IMR-90 (cell line): Measurements from ENCODE around the gene COPS7A. TPM values are rescaled to one million over a fixed set of nuclear protein-coding genes. Genes with fewer than 3 reads are reported as not detected.
"Not testable (repeated sequence)": the region's sequence is repeated elsewhere in the genome, so short reads cannot be mapped to it uniquely, and the experiment has no call there.

Source experiments
- ATAC-seq: fragments of 200-7000 bp; cut with Tn5 transposase; 2 replicates; pipeline ENCODE4 v1.9.1; 2020; ENCODE audit warnings: low read depth, mild to moderate bottlenecking, moderate library complexity
- BruUV-seq: library from RNA; stranded (reverse); fragments of 400-500 nt; replicated peaks from 2 replicates; lab custom pipeline; 2021; lab: Mats Ljungman, UMichigan
- CTCF ChIA-PET: fragments of 300-600 bp; formaldehyde crosslinking; extraction: SDS; loops from one replicate; lab custom pipeline; 2021; ENCODE audit warnings: antibody characterized with exemption; lab: Yijun Ruan, JAX
- POLR2A ChIA-PET: fragments of 300-600 bp; sonication (Branson Sonifier 250); formaldehyde crosslinking; loops from one replicate; lab custom pipeline; 2022; ENCODE audit warnings: antibody characterized with exemption; ENCODE audit not compliant: unreplicated experiment; lab: Charles Lee
- DNase-seq: peaks from one replicate; pipeline ENCODE4 v3.0.0; 2013
- H2AFZ ChIP-seq: replicated peaks from 2 replicates; pipeline ENCODE3; 2013; ENCODE audit warnings: low read length, mild to moderate bottlenecking; ENCODE audit not compliant: poor library complexity
- H2AK5ac ChIP-seq: 2 replicates; pipeline ENCODE4 v1.6.1; 2013; ENCODE audit warnings: low read depth, low read length, inconsistent platforms
- H2AK9ac ChIP-seq: replicated peaks from 2 replicates; pipeline ENCODE3; 2013; ENCODE audit warnings: mild to moderate bottlenecking, low read depth, low read length, moderate library complexity; ENCODE audit not compliant: poor library complexity
- H2BK120ac ChIP-seq: 2 replicates; pipeline ENCODE4 v1.6.1; 2013; ENCODE audit warnings: low read depth, low read length, inconsistent platforms
- H2BK15ac ChIP-seq: 3 replicates; pipeline ENCODE4 v1.6.1; 2013; ENCODE audit warnings: low read depth, low read length, inconsistent platforms
- H2BK20ac ChIP-seq: 2 replicates; pipeline ENCODE4 v1.6.1; 2013; ENCODE audit warnings: low read depth, mild to moderate bottlenecking, inconsistent platforms, low read length, moderate library complexity
- H2BK5ac ChIP-seq: 2 replicates; pipeline ENCODE4 v1.6.1; 2013; ENCODE audit warnings: mild to moderate bottlenecking, low read depth, low read length, inconsistent platforms; ENCODE audit not compliant: poor library complexity, severe bottlenecking
- H3K14ac ChIP-seq: replicated peaks from 2 replicates; pipeline ENCODE4 v1.6.1; 2013; ENCODE audit warnings: low read depth, low read length, inconsistent platforms
- H3K18ac ChIP-seq: 2 replicates; pipeline ENCODE4 v1.6.1; 2013; ENCODE audit warnings: low read depth, low read length, control low read depth
- H3K23ac ChIP-seq: 2 replicates; pipeline ENCODE4 v1.6.1; 2013; ENCODE audit warnings: low read depth, low read length, inconsistent platforms
- H3K27ac ChIP-seq: 2 replicates; pipeline ENCODE4 v1.5.1; 2013; ENCODE audit warnings: mild to moderate bottlenecking, control low read depth, low read length; ENCODE audit not compliant: insufficient read depth
- H3K27me3 ChIP-seq: 2 replicates; pipeline ENCODE4 v1.6.1; 2013; ENCODE audit warnings: low read length; ENCODE audit not compliant: control insufficient read depth, insufficient read depth
- H3K36me3 ChIP-seq: 2 replicates; pipeline ENCODE4 v1.6.1; 2013; ENCODE audit warnings: low read length, mixed read lengths; ENCODE audit not compliant: control insufficient read depth, insufficient read depth
- H3K4ac ChIP-seq: 2 replicates; pipeline ENCODE4 v1.6.1; 2013; ENCODE audit warnings: low read depth, low read length, inconsistent platforms
- H3K4me1 ChIP-seq: 2 replicates; pipeline ENCODE4 v1.6.1; 2013; ENCODE audit warnings: low read length, mixed read lengths; ENCODE audit not compliant: control insufficient read depth, insufficient read depth
- H3K4me2 ChIP-seq: 2 replicates; pipeline ENCODE4 v1.6.1; 2013; ENCODE audit warnings: low read depth, mild to moderate bottlenecking, control low read depth, low read length, moderate library complexity
- H3K4me3 ChIP-seq: 2 replicates; pipeline ENCODE4 v1.5.1; 2013; ENCODE audit warnings: low read depth, mild to moderate bottlenecking, control low read depth, low read length, moderate library complexity; ENCODE audit not compliant: insufficient read depth
- H3K56ac ChIP-seq: 2 replicates; pipeline ENCODE4 v1.6.1; 2013; ENCODE audit warnings: low read length, inconsistent platforms; ENCODE audit not compliant: insufficient read depth; ENCODE audit errors: extremely low read depth
- H3K79me1 ChIP-seq, 2 experiments: 2 replicates each; pipeline ENCODE4 v1.6.1; 2013; ENCODE audit warnings: low read length in 2 of 2, inconsistent platforms in 1 of 2, low read depth in 1 of 2
- H3K9ac ChIP-seq: 2 replicates; pipeline ENCODE4 v1.6.1; 2013; ENCODE audit warnings: low read depth, low read length, control low read depth
- H3K9me1 ChIP-seq: 2 replicates; pipeline ENCODE4 v1.6.1; 2013; ENCODE audit warnings: low read length, inconsistent platforms; ENCODE audit not compliant: insufficient read depth
- H3K9me3 ChIP-seq: 2 replicates; pipeline ENCODE4 v1.6.1; 2013; ENCODE audit warnings: low read length; ENCODE audit not compliant: control insufficient read depth, insufficient read depth
- H4K20me1 ChIP-seq: 2 replicates; pipeline ENCODE4 v1.6.1; 2013; ENCODE audit warnings: low read length, inconsistent platforms; ENCODE audit not compliant: insufficient read depth
- H4K5ac ChIP-seq: 2 replicates; pipeline ENCODE4 v1.6.1; 2013; ENCODE audit warnings: mild to moderate bottlenecking, low read depth, low read length, control low read depth
- H4K8ac ChIP-seq, 2 experiments: 2 replicates each; pipeline ENCODE4 v1.6.1; 2013; ENCODE audit warnings: low read depth in 2 of 2, low read length in 2 of 2, control low read depth in 1 of 2, inconsistent platforms in 1 of 2
- H4K91ac ChIP-seq: 2 replicates; pipeline ENCODE4 v1.6.1; 2013; ENCODE audit warnings: low read depth, low read length, inconsistent platforms; ENCODE audit not compliant: insufficient read depth
- ELK1 ChIP-seq: fragments of 150-350 bp; IDR thresholded peaks from 2 replicates; pipeline ENCODE4 v1.6.1; 2016; ENCODE audit warnings: low read depth, mild to moderate bottlenecking, low read length, moderate library complexity, borderline replicate concordance
- FOS ChIP-seq: fragments of 150-350 bp; IDR thresholded peaks from 2 replicates; pipeline ENCODE4 v1.6.1; 2016; ENCODE audit warnings: low read depth, low read length
- MAFK ChIP-seq: IDR thresholded peaks from 2 replicates; pipeline ENCODE4 v1.6.1; 2012; ENCODE audit warnings: low read depth, low read length, improper control_type of control experiment
- RAD21 ChIP-seq: IDR thresholded peaks from 2 replicates; pipeline ENCODE4 v1.6.1; 2012; ENCODE audit warnings: low read length, improper control_type of control experiment
- RCOR1 ChIP-seq: IDR thresholded peaks from 2 replicates; pipeline ENCODE4 v1.6.1; 2012; ENCODE audit warnings: mild to moderate bottlenecking, low read length, improper control_type of control experiment; ENCODE audit not compliant: insufficient replicate concordance
- RFX5 ChIP-seq: IDR thresholded peaks from 2 replicates; pipeline ENCODE4 v1.8.0; 2012; ENCODE audit warnings: low read depth, mild to moderate bottlenecking, low read length, moderate library complexity
- WGBS, 2 experiments: methylation state at CpG; one replicate each; pipeline versions ENCODE4 v1.1.5 to v1.1.7; 2013; ENCODE audit warnings: missing lambda C conversion rate in 2 of 2; ENCODE audit not compliant: insufficient read length in 1 of 2; ENCODE audit errors: extremely low coverage in 2 of 2; 5-methylcytosine and 5-hydroxymethylcytosine counted together
- dilution Hi-C: fragments of 300-500 bp; cut with HindIII; formaldehyde crosslinking; loops from one replicate; pipeline ENCODE4 v1.14.3; 2018; ENCODE audit warnings: low sequenced_read_pairs; ENCODE audit not compliant: unreplicated experiment
- in situ Hi-C: fragments of 300-500 bp; cut with MboI; formaldehyde crosslinking; loops from 3 replicates; pipeline ENCODE4 v1.14.3; 2019; ENCODE audit warnings: low sequenced_read_pairs, inconsistent platforms, mixed read lengths
- intact Hi-C: fragments of 100-400 bp; cut with micrococcal nuclease; formaldehyde crosslinking; loops from 2 replicates; pipeline ENCODE4 v1.10.0; 2022
- polyA plus RNA-seq, 3 experiments: library from polyadenylated mRNA; depleted of rRNA; stranded (reverse); fragments of >200 nt; gene quantifications; 2 replicates each; pipeline ENCODE4 v1.2.3, GENCODE V29; 2012; ENCODE audit warnings: low replicate concordance in 1 of 3
- total RNA-seq: library from RNA; depleted of rRNA; stranded (reverse); fragments of >200 nt; gene quantifications from 2 replicates; pipeline ENCODE4 v1.2.3, GENCODE V29; 2012

Gene COPS7A
- total and polyA plus RNA-seq, 2 of the 4 experiments (the other 2 are of a cell fraction) = 58.8 to 135 TPM

- no peak overlapping the region for H3K56ac ChIP-seq
- TF ChIP-seq FOS (no peak), RFX5 (no peak), ELK1 (no peak), RCOR1 (no peak), RAD21 (no peak), MAFK (no peak)
- no peak overlapping the region for H3K18ac ChIP-seq
- no peak overlapping the region for H3K4me3 ChIP-seq
- no peaks in the 10 kb centered on the region for H3K27me3 ChIP-seq
- CTCF ChIA-PET = no interaction called here
- no peak overlapping the region for H4K5ac ChIP-seq
- H2AFZ ChIP-seq = no peak overlapping the region
- no peaks in the 10 kb centered on the region for H3K9me1 ChIP-seq
- in situ Hi-C loops = no loop called here
- BruUV-seq = no TSS peak
- H2BK20ac ChIP-seq = no peak overlapping the region
- H2AK5ac ChIP-seq = no peak overlapping the region
- no peaks in the 10 kb centered on the region for H3K9me3 ChIP-seq
- no peak overlapping the region for H3K27ac ChIP-seq
- no peak overlapping the region for H2BK5ac ChIP-seq
- no peak overlapping the region for H2AK9ac ChIP-seq
- H3K36me3 ChIP-seq = no peaks in the 10 kb centered on the region
- intact Hi-C loops = no loop called here
- 82% methylated on average over 16 of the region's 16 CpGs; no CpG with 5 or more reads in 1 of the 2 experiments for WGBS, 2 experiments
- no peaks in the 10 kb centered on the region for H4K20me1 ChIP-seq
- H3K4ac ChIP-seq = no peak overlapping the region
- H3K4me2 ChIP-seq = no peak overlapping the region
- H3K23ac ChIP-seq = no peak overlapping the region
- ATAC-seq (no peak), DNase-seq (no peak)
- no peak overlapping the region for H2BK120ac ChIP-seq
- H3K14ac ChIP-seq = no peak overlapping the region
- POLR2A ChIA-PET = no interaction called here
- H2BK15ac ChIP-seq = no peak overlapping the region
- dilution Hi-C loops = no loop called here
- H4K91ac ChIP-seq = no peak overlapping the region
- H4K8ac ChIP-seq = no peak overlapping the region
- H3K4me1 ChIP-seq = no peaks in the 10 kb centered on the region
- no peaks in the 10 kb centered on the region for H3K79me1 ChIP-seq
- no peak overlapping the region for H3K9ac ChIP-seq
These were observed 14.9 kb upstream of the COPS7A start for GRCh38 chr12:6708960-6709394.

GRCh38 chr12:6716031-6716873, 7.6 kb upstream of the COPS7A start:
- H2BK20ac ChIP-seq, H3K4me2 ChIP-seq, dilution Hi-C loops, H2AFZ ChIP-seq, H3K9ac ChIP-seq, H2BK120ac ChIP-seq, H3K23ac ChIP-seq, H3K9me1 ChIP-seq, H3K9me3 ChIP-seq, ATAC-seq, H3K4ac ChIP-seq, H3K36me3 ChIP-seq, H3K14ac ChIP-seq, H4K20me1 ChIP-seq, H2AK9ac ChIP-seq, H2BK15ac ChIP-seq, intact Hi-C loops, H3K4me3 ChIP-seq, H3K27ac ChIP-seq, DNase-seq, H3K27me3 ChIP-seq, H3K4me1 ChIP-seq, H4K91ac ChIP-seq, H2AK5ac ChIP-seq, H3K18ac ChIP-seq, H2BK5ac ChIP-seq, BruUV-seq, POLR2A ChIA-PET, H3K79me1 ChIP-seq, H3K56ac ChIP-seq, H4K5ac ChIP-seq, H4K8ac ChIP-seq, CTCF ChIA-PET, in situ Hi-C loops: not testable (repeated sequence)
- no CpG with 5 or more reads among the region's 41 CpGs for WGBS, 2 experiments
